Nephron (organoid): ENCODE measurements around the gene ABCB9.

Experiments used
- H3K27ac Mint-ChIP-seq, 3 experiments: 2 replicates each; pipeline ENCODE4 v1.8.0; 2020; ENCODE audit warnings: mixed read lengths in 3 of 3, mild to moderate bottlenecking in 2 of 3, moderate library complexity in 1 of 3
- H3K27me3 Mint-ChIP-seq: 2 replicates; pipeline ENCODE4 v1.8.0; 2021; ENCODE audit warnings: low read depth, mild to moderate bottlenecking, moderate library complexity, mixed read lengths
- H3K36me3 Mint-ChIP-seq: 2 replicates; pipeline ENCODE4 v1.8.0; 2020; ENCODE audit warnings: low read depth, mixed read lengths
- H3K4me1 Mint-ChIP-seq: 2 replicates; pipeline ENCODE4 v1.8.0; 2020; ENCODE audit warnings: mixed read lengths
- H3K4me3 Mint-ChIP-seq, 3 experiments: 2 replicates each; pipeline ENCODE4 v1.8.0; 2020; ENCODE audit warnings: mild to moderate bottlenecking in 3 of 3, mixed read lengths in 3 of 3, moderate library complexity in 2 of 3
- H3K9me3 Mint-ChIP-seq: 2 replicates; pipeline ENCODE4 v1.8.0; 2020; ENCODE audit warnings: mixed read lengths
- TF ChIP-seq, protein P1 (sequence below), 3 experiments: fragments of 200-600 bp; sonication (generic); IDR thresholded peaks; one replicate each; pipeline ENCODE4 v1.5.0; 2021; ENCODE audit warnings: antibody characterized with exemption in 3 of 3; ENCODE audit not compliant: unreplicated experiment in 3 of 3

The ABCB9 gene

DNA sequence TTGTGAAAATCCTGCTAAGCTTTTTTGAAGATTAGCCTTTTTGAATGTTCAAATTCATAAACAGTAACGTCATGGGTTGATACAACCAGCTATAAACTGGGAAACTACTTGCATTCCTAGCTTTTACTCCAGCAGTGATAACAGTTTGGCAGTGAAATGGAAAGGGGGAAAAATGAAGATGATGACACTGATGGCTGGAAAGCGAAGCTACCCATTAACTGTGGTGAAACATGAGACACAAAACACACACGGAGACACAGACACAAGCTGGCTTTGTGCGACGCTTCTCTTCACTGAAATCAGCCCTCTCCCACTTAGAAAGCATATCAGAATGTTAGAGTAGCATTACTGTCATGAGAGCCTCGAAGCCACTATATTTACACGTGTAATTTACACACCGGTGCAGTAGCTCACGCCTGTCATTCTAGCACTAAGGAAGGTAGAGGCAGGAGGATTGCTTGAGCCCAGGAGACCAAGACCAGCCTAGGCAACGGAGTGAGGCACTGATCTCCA lies 86.1 kb downstream of the ABCB9 start:
- peak overlapping the region in 1 of 3 experiments; percentile 37 for H3K4me3 Mint-ChIP-seq
- no peaks in the 10 kb centered on the region for H3K9me3 Mint-ChIP-seq

More for the DNA sequence above, 86.1 kb downstream of the ABCB9 start:
- TF ChIP-seq, protein P1, sequence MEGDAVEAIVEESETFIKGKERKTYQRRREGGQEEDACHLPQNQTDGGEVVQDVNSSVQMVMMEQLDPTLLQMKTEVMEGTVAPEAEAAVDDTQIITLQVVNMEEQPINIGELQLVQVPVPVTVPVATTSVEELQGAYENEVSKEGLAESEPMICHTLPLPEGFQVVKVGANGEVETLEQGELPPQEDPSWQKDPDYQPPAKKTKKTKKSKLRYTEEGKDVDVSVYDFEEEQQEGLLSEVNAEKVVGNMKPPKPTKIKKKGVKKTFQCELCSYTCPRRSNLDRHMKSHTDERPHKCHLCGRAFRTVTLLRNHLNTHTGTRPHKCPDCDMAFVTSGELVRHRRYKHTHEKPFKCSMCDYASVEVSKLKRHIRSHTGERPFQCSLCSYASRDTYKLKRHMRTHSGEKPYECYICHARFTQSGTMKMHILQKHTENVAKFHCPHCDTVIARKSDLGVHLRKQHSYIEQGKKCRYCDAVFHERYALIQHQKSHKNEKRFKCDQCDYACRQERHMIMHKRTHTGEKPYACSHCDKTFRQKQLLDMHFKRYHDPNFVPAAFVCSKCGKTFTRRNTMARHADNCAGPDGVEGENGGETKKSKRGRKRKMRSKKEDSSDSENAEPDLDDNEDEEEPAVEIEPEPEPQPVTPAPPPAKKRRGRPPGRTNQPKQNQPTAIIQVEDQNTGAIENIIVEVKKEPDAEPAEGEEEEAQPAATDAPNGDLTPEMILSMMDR (IDR thresholded peaks at IDR 0.05; ENCODE audit: unreplicated experiment in 3 of 3): no peak
- Mint-ChIP-seq H3K27me3 (no peaks in the 10 kb centered on the region), H3K27ac (peak overlapping the region; percentile 30 to 79 (median 77)), H3K36me3 (no peaks in the 10 kb centered on the region), H3K4me1 (peaks cover 87% of the 10 kb centered on the region)
